H7 (cell line): ENCODE results near the gene CACNG4. TPM values are rescaled to one million over a fixed set of nuclear protein-coding genes. Genes with fewer than 3 reads are reported as not detected.
"Not testable (repeated sequence)": the region's sequence is repeated elsewhere in the genome, so short reads cannot be mapped to it uniquely, and the experiment has no call there.

Experiments
- DNase-seq: peaks from one replicate; pipeline ENCODE4 v3.0.0; 2012
- H3K27me3 ChIP-seq: 2 replicates; pipeline ENCODE4 v1.6.0; 2011; ENCODE audit warnings: mild to moderate bottlenecking, low read length; ENCODE audit not compliant: control insufficient read depth, insufficient read depth
- H3K36me3 ChIP-seq: replicated peaks from 2 replicates; pipeline ENCODE4 v1.5.1; 2011; ENCODE audit warnings: low read length; ENCODE audit not compliant: control insufficient read depth, insufficient read depth
- H3K4me3 ChIP-seq: 2 replicates; pipeline ENCODE4 v1.5.1; 2011; ENCODE audit warnings: low read depth, mild to moderate bottlenecking, control low read depth, low read length, moderate library complexity; ENCODE audit not compliant: insufficient read depth
- total RNA-seq: library from RNA; depleted of rRNA; stranded (reverse); fragments of >200 nt; shearing (Covaris generic); gene quantifications from 2 replicates; pipeline ENCODE4 v1.2.3, GENCODE V29; 2014

CACNG4 gene
- total RNA-seq, 1 experiment from 2014 or later = 1.1 TPM

- H3K36me3 ChIP-seq = no peaks in the 10 kb centered on the region
- no peak overlapping the region for H3K4me3 ChIP-seq
- DNase-seq = no peak
- no peaks in the 10 kb centered on the region for H3K27me3 ChIP-seq
These were observed 70.9 kb downstream of the CACNG4 start for GRCh38 chr17:67035131-67036083.

- no peak overlapping the region for H3K4me3 ChIP-seq
- DNase-seq = no peak
- H3K27me3 ChIP-seq = no peaks in the 10 kb centered on the region
- H3K36me3 ChIP-seq = no peaks in the 10 kb centered on the region
These were observed 74.4 kb downstream of the CACNG4 start for GRCh38 chr17:67038861-67039365.

GRCh38 chr17:67040652-67041051 is 76.1 kb downstream of the CACNG4 start:
- DNase-seq = no peak
- H3K4me3 ChIP-seq = no peak overlapping the region
- no peaks in the 10 kb centered on the region for H3K27me3 ChIP-seq
- H3K36me3 ChIP-seq = no peaks in the 10 kb centered on the region

GRCh38 chr17:67041119-67041518 is 76.6 kb downstream of the CACNG4 start:
- not testable (repeated sequence) for H3K4me3 ChIP-seq, H3K27me3 ChIP-seq, H3K36me3 ChIP-seq, DNase-seq

- H3K36me3 ChIP-seq = no peaks in the 10 kb centered on the region
- no peaks in the 10 kb centered on the region for H3K27me3 ChIP-seq
- H3K4me3 ChIP-seq = no peak overlapping the region
- no peak for DNase-seq
These were observed 77.0 kb downstream of the CACNG4 start for GRCh38 chr17:67041531-67041930.

- no peak for DNase-seq
- H3K4me3 ChIP-seq = no peak overlapping the region
- H3K27me3 ChIP-seq = no peaks in the 10 kb centered on the region
- H3K36me3 ChIP-seq = no peaks in the 10 kb centered on the region
These were observed 77.7 kb downstream of the CACNG4 start for GRCh38 chr17:67041941-67042899.

GRCh38 chr17:67043283-67043682 is 78.8 kb downstream of the CACNG4 start:
- Histone ChIP-seq H3K36me3 (no peaks in the 10 kb centered on the region), H3K4me3 (no peak overlapping the region), H3K27me3 (no peaks in the 10 kb centered on the region)
- DNase-seq = no peak

- no peaks in the 10 kb centered on the region for H3K36me3 ChIP-seq
- no peak within 1 kb of the TSS for H3K4me3 ChIP-seq
- no peaks in the 10 kb centered on the region for H3K27me3 ChIP-seq
- no peak for DNase-seq
These were observed 79.7 kb downstream of the CACNG4 start, which contains the start of gene CACNG1 for GRCh38 chr17:67044016-67044772. Gene CACNG1, plus strand, starts transcription at chr17:67044554. Its CDS starts 107 bp downstream, at chr17:67044661.

- Histone ChIP-seq H3K36me3 (no peaks in the 10 kb centered on the region), H3K4me3 (no peak overlapping the region), H3K27me3 (no peaks in the 10 kb centered on the region)
- DNase-seq = no peak
These were observed 80.4 kb downstream of the CACNG4 start for GRCh38 chr17:67044940-67045339.

GRCh38 chr17:67046398-67046797 is 81.9 kb downstream of the CACNG4 start:
- Histone ChIP-seq H3K27me3 (no peaks in the 10 kb centered on the region), H3K36me3 (no peaks in the 10 kb centered on the region), H3K4me3 (no peak overlapping the region)
- DNase-seq = no peak

- no peak for DNase-seq
- Histone ChIP-seq H3K36me3 (no peaks in the 10 kb centered on the region), H3K27me3 (no peaks in the 10 kb centered on the region), H3K4me3 (no peak overlapping the region)
These were observed 82.9 kb downstream of the CACNG4 start for GRCh38 chr17:67047382-67047781.

- no peaks in the 10 kb centered on the region for H3K27me3 ChIP-seq
- no peak overlapping the region for H3K4me3 ChIP-seq
- DNase-seq = peak; percentile 9
- H3K36me3 ChIP-seq = no peaks in the 10 kb centered on the region
These were observed 84.7 kb downstream of the CACNG4 start for GRCh38 chr17:67049025-67049739.

GRCh38 chr17:67050066-67050465 is 85.6 kb downstream of the CACNG4 start:
- no peaks in the 10 kb centered on the region for H3K27me3 ChIP-seq
- H3K4me3 ChIP-seq = no peak overlapping the region
- peak; percentile 4 for DNase-seq
- no peaks in the 10 kb centered on the region for H3K36me3 ChIP-seq
